WERI-Rb-1 (cell line): Measurements from ENCODE around the gene C4BPB.

Source experiments
- DNase-seq: peaks from one replicate; pipeline ENCODE4 v3.0.0-alpha.2; 2020
- H3K27ac ChIP-seq: fragments of 250-450 bp; sonication (Bioruptor Pico); 2 replicates; pipeline ENCODE4 v1.5.1; 2020; ENCODE audit warnings: mild to moderate bottlenecking, moderate library complexity
- H3K27me3 ChIP-seq: fragments of 250-450 bp; sonication (Bioruptor Pico); 2 replicates; pipeline ENCODE4 v1.5.1; 2021; ENCODE audit warnings: mild to moderate bottlenecking, low read depth, moderate library complexity; ENCODE audit not compliant: insufficient read depth, severe bottlenecking
- H3K36me3 ChIP-seq: fragments of 250-450 bp; sonication (Bioruptor Pico); 2 replicates; pipeline ENCODE4 v1.5.1; 2020; ENCODE audit warnings: mild to moderate bottlenecking, moderate library complexity
- H3K4me3 ChIP-seq: 2 replicates; pipeline ENCODE4 v1.5.1; 2011; ENCODE audit warnings: low read depth, mild to moderate bottlenecking, control low read depth, low read length
- H3K9me3 ChIP-seq: fragments of 250-450 bp; sonication (Bioruptor Pico); 2 replicates; pipeline ENCODE4 v1.5.1; 2021; ENCODE audit warnings: mild to moderate bottlenecking, moderate library complexity; ENCODE audit not compliant: severe bottlenecking
- TF ChIP-seq, protein P1 (sequence below): IDR thresholded peaks from 2 replicates; pipeline ENCODE4 v1.5.1; 2011; ENCODE audit warnings: low read depth, mild to moderate bottlenecking, control low read depth, inconsistent platforms, low read length

C4BPB gene

DNA sequence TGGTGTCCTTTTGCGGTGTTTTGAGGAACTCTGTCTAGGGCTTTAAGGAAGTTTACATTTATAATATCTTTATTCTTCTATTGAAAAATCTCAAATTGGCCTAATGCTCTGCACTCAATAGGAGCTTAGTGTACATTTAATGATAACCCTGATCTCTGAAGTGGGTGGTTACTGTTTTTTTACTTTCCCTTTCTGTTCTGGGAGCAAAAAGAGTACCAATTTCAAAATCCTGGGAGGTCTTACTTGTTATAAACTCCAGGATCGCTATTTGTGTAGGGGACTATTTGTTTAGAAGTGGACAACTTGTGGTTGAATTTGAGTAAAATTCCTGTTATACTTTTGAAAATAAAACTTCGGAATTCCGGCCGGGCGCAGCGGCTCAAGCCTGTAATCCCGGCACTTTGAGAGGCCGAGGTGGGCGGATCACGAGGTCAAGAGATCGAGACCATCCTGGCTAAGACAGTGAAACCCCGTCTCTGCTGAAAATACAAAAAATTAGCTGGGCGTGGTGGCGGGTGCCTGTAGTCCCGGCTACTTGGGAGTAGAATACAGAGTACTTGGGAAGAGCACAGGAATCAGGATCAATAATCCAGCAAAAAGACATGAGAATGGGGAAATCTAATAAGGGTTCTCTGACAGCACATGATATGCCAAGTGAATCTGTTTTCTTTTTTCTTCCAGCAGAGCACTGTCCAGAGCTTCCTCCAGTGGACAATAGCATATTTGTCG lies 1.1 kb downstream of the C4BPB start:
- Histone ChIP-seq H3K4me3 (no peak overlapping the region), H3K27me3 (peaks cover 100% of the 10 kb centered on the region), H3K36me3 (no peaks in the 10 kb centered on the region), H3K9me3 (no peaks in the 10 kb centered on the region), H3K27ac (no peak overlapping the region)
- no peak for DNase-seq
- TF ChIP-seq, protein P1, sequence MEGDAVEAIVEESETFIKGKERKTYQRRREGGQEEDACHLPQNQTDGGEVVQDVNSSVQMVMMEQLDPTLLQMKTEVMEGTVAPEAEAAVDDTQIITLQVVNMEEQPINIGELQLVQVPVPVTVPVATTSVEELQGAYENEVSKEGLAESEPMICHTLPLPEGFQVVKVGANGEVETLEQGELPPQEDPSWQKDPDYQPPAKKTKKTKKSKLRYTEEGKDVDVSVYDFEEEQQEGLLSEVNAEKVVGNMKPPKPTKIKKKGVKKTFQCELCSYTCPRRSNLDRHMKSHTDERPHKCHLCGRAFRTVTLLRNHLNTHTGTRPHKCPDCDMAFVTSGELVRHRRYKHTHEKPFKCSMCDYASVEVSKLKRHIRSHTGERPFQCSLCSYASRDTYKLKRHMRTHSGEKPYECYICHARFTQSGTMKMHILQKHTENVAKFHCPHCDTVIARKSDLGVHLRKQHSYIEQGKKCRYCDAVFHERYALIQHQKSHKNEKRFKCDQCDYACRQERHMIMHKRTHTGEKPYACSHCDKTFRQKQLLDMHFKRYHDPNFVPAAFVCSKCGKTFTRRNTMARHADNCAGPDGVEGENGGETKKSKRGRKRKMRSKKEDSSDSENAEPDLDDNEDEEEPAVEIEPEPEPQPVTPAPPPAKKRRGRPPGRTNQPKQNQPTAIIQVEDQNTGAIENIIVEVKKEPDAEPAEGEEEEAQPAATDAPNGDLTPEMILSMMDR: no peak

- Histone ChIP-seq H3K36me3 (no peaks in the 10 kb centered on the region), H3K27me3 (peaks cover 100% of the 10 kb centered on the region), H3K4me3 (no peak overlapping the region), H3K27ac (no peak overlapping the region), H3K9me3 (no peaks in the 10 kb centered on the region)
- no peak for DNase-seq
- TF ChIP-seq, protein P1: no peak
Observed at GRCh38 chr1:207091200-207091908, 2.7 kb downstream of the C4BPB start.

- no peak overlapping the region for H3K27ac ChIP-seq
- TF ChIP-seq, protein P1: no peak
- H3K9me3 ChIP-seq: peaks cover 7% of the 10 kb centered on the region
- H3K4me3 ChIP-seq: no peak overlapping the region
- DNase-seq: no peak
- peaks cover 95% of the 10 kb centered on the region for H3K27me3 ChIP-seq
- no peaks in the 10 kb centered on the region for H3K36me3 ChIP-seq
Observed at GRCh38 chr1:207093944-207094343, 5.3 kb downstream of the C4BPB start.

DNA sequence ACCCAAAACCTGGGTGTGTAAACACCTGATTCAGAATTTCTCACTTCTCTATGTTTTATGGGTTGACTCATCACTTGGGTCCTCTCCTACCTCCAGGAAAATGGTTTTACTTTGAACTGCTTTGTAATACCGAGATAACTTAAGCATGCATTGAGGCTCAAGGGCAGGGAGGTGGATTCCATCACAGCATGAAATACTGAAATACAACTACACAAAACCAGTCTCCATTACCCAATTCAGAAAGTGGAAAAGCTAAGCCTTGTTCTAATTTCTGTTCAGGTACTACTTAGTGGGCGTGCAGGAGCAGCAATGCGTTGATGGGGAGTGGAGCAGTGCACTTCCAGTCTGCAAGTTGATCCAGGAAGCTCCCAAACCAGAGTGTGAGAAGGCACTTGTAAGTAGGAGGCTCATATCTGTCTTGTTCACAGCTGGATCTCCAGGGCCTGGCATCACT lies 9.2 kb downstream of the C4BPB start:
- H3K27ac ChIP-seq: no peak overlapping the region
- DNase-seq: no peak
- no peaks in the 10 kb centered on the region for H3K36me3 ChIP-seq
- TF ChIP-seq, protein P1: no peak
- peaks cover 94% of the 10 kb centered on the region for H3K27me3 ChIP-seq
- H3K4me3 ChIP-seq: no peak overlapping the region
- H3K9me3 ChIP-seq: peaks cover 12% of the 10 kb centered on the region

DNA sequence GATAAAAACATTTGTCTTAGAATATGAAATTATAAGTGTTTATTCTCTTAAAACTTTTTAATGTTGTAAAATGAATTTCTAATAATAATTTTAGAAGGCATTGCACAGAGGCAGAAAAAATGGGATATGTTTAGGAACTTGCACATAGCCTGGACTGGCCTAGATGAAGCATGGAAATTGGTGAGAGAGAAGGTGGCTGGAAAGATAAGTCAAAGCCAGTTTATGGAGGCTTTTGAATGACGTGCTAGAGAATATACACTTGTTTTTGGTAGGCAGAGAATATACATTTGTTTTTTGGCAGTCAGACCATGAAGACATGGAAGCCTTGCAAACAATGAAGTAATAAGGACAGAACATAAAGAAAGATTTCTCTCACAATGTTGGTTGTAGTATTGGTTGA lies 13.1 kb downstream of the C4BPB start:
- Histone ChIP-seq H3K27me3 (peaks cover 94% of the 10 kb centered on the region), H3K9me3 (peaks cover 12% of the 10 kb centered on the region), H3K27ac (no peak overlapping the region), H3K4me3 (no peak overlapping the region), H3K36me3 (no peaks in the 10 kb centered on the region)
- TF ChIP-seq, protein P1: no peak
- DNase-seq: no peak
